HG03378 (cell line): Measurements from ENCODE around the gene SCARF1.

Source experiments
- ATAC-seq: cut with Tn5 transposase; IDR thresholded peaks from one replicate; pipeline ENCODE4 v1.9.1; 2021; ENCODE audit warnings: mild to moderate bottlenecking, moderate library complexity; ENCODE audit not compliant: unreplicated experiment

The SCARF1 gene

DNA sequence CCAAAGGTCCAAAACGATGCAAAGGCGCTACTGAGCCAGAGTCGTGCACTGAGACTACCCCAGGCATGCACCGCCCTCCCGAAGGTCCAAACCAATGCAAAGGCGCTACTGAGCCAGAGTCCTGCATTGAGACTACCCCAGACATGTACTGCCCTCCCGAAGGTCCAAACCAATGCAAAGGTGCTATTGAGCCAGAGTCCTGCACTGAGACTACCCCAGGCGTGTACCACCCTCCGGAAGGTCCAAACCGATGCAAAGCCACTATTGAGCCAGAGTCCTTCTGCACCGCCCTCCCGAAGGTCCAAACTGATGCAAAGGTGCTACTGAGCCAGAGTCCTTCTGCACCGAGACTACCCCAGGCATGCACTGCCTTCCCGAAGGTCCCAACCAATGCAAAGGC is 44.0 kb downstream of the SCARF1 start:
- no peak for ATAC-seq

- ATAC-seq = no peak
These were observed 47.0 kb downstream of the SCARF1 start for GRCh38 chr17:1598399-1599095.

- ATAC-seq = no peak
These were observed 47.6 kb downstream of the SCARF1 start for GRCh38 chr17:1597861-1598342.

DNA sequence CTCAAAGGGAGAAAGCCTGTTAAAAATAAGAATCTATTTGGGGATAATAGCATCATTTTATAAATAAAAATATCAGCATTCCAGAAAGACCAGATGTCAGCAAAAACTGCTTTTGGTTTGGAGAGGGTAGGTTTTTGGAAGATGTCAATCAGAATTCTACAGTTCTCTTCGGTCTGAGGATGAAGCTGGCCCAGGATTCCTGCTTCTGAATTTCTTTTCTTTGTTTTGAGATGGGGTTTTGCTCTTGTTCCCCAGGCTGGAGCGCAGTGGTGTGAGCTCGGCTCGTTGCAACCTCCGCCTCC is 52.0 kb downstream of the SCARF1 start:
- ATAC-seq = no peak

DNA sequence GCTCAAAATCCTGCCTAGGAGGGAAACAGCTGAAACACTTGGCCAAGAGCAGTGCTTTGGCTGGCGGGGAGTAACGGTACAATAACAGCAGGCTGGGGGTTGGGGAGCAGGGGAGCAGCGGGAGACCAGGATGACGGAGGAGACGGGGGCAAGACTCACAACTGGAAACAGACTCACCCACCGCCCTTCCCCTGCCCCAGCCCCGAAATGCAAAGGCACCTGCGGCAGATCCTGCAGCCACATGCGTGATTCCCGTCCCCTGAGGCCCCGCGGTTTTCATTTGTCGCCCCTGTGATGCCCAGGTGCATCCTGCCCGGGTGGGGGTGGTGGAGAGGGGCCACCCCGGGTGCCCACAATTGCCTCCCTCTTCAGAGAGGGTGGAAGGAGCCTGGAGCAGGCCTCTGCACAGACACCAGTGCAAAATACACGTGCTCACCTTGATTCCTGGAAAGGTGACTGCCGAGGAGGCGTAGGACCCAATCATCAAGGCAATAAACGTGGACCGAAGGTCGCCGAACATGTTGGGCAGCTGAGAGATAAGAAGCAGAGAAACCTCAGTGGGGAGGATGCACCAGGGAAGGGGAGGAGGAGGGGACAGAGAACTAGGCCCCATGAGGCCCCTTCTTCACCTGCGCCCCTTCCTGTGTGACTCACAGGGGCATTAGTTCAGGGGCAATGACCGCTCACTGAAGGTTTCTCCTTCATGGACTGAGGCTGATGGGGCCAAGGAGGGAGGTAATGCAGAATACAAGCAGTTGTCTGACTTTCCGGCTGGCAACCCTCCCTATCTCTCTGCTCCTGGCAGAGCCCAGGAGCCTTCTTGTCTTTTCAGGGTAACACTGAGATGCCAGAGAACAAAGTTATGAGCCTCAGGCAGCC is 52.5 kb downstream of the SCARF1 start:
- peak; percentile 60 for ATAC-seq

DNA sequence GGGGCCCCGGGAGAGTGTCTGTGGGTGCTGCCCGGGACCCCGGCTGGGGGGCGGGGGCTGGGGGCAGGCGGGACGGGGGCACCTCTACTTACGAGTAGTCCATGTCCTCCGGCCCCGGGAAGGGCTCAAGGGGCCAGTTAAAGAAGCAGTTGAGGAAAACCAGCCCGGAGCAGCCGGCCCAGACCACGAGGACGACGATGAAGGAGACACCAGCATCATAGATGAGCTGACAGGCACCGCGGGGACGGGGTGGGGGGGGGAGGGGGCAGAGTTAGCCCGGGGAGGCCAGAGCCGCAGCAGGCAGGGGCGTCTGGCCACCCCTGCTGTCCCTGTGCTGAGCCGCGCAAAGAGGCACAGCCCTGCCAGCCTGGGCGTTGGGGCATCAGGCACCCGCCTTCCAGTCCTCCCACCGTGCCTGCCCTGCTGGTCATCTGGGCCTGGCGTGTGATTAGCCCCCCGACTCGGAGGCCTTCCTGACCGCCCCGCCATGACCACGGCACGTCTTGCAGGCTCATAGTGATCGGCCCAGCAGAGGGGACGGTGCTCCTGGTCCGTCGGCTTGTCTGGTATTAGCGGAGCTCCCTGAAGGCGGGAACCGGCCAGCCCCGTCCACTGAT is 54.0 kb downstream of the SCARF1 start:
- ATAC-seq = no peak

DNA sequence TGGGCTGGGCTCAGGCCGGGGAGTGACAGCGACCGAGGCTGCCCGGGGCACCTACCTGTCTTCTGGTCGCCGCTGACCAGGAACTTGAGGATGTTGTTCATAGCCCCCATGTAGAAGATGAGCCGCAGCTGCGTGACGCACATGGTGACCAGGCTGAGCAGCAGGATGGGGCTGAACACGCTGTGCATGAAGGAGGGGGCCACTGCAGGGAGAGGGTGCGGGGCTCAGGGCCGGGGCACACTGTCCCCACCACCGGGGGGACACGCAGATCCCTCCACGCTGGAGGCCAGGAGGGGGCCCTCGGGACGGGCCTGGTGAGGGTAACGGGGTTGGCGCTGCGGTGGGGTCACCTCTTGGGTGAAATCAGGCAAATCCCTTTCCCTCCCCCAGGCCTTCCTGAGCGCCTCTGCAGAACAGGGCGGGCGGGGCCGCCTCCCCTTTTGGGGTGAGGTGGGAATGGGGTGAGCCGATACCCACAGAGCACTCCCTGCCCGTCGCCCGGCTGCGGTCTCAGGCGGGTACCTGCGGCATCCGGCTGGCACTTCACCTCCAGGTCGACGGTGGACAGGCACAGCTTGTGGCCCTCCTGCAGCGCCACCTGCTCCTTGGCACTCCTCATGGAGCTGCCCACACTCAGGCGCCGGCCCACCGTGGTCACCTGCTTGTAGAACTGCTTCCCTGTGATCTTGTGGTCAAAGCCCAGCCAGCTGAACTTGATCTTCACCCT is 54.6 kb downstream of the SCARF1 start:
- no peak for ATAC-seq

- ATAC-seq = no peak
These were observed 55.3 kb downstream of the SCARF1 start for GRCh38 chr17:1590029-1590746.

- no peak for ATAC-seq
These were observed 56.5 kb downstream of the SCARF1 start for GRCh38 chr17:1588821-1589585.

GRCh38 chr17:1584167-1584566 is 61.4 kb downstream of the SCARF1 start:
- no peak for ATAC-seq
